HEK293 (cell line): ENCODE results near the gene STC2.

Experiments
- CTCF ChIA-PET: fragments of 350-600 bp; formaldehyde crosslinking; extraction: SDS; loops from one replicate; lab custom pipeline; 2021; ENCODE audit warnings: antibody characterized with exemption; lab: Yijun Ruan, JAX
- POLR2A ChIA-PET: fragments of 300-600 bp; formaldehyde crosslinking; extraction: SDS; loops from one replicate; lab custom pipeline; 2020; ENCODE audit warnings: antibody characterized with exemption, inconsistent platforms; lab: Yijun Ruan, JAX
- H3K27ac ChIP-seq: fragments of 200-500 bp; sonication (Bioruptor generic); 2 replicates; pipeline ENCODE4 v1.5.1; 2014; ENCODE audit warnings: low read depth, low read length, control low read depth, inconsistent platforms; ENCODE audit errors: extremely low read depth
- H3K36me3 ChIP-seq, 2 experiments: fragments of 200-500 bp in 1 of 2; sonication (Bioruptor generic) in 1 of 2; 1 replicate in 1 of 2; 2 replicates in 1 of 2; pipeline ENCODE4 v1.5.1; 2014 to 2017; ENCODE audit warnings: inconsistent platforms in 2 of 2, low read length in 2 of 2; ENCODE audit not compliant: control insufficient read depth in 2 of 2, insufficient read depth in 1 of 2
- H3K4me1 ChIP-seq: fragments of 200-500 bp; sonication (Bioruptor generic); 2 replicates; pipeline ENCODE4 v1.5.1; 2014; ENCODE audit warnings: mild to moderate bottlenecking, low read length, inconsistent platforms; ENCODE audit not compliant: control insufficient read depth, insufficient read depth
- H3K4me3 ChIP-seq: 2 replicates; pipeline ENCODE4 v1.5.1; 2011; ENCODE audit warnings: low read depth, mild to moderate bottlenecking, control low read depth, low read length, moderate library complexity
- H3K9me3 ChIP-seq: fragments of 200-500 bp; sonication (Bioruptor generic); 2 replicates; pipeline ENCODE4 v1.5.1; 2014; ENCODE audit warnings: low read depth, low read length, inconsistent platforms; ENCODE audit not compliant: control insufficient read depth, insufficient read depth
- GLIS1 ChIP-seq: fragments of 450-650 bp; formaldehyde crosslinking; IDR thresholded peaks from 2 replicates; pipeline ENCODE4 v1.5.1; 2016; ENCODE audit warnings: missing biosample characterization, missing genetic modification characterization
- SETDB1 ChIP-seq: IDR thresholded peaks from one replicate; pipeline ENCODE4 v1.6.1; 2017; ENCODE audit warnings: mild to moderate bottlenecking, low read length, moderate library complexity, mixed read lengths; ENCODE audit not compliant: insufficient read length
- SP7 ChIP-seq: fragments of 450-650 bp; formaldehyde crosslinking; IDR thresholded peaks from 2 replicates; pipeline ENCODE4 v1.5.1; 2016; ENCODE audit warnings: missing biosample characterization, missing genetic modification characterization
- ZBTB49 ChIP-seq: fragments of 450-650 bp; formaldehyde crosslinking; IDR thresholded peaks from 2 replicates; pipeline ENCODE4 v1.5.1; 2016; ENCODE audit warnings: missing biosample characterization, missing genetic modification characterization, low read depth
- ZFP3 ChIP-seq: fragments of 450-650 bp; formaldehyde crosslinking; IDR thresholded peaks from 2 replicates; pipeline ENCODE4 v1.5.1; 2016; ENCODE audit warnings: low read depth, missing biosample characterization, missing genetic modification characterization
- ZNF24 ChIP-seq: fragments of 450-650 bp; formaldehyde crosslinking; IDR thresholded peaks from 2 replicates; pipeline ENCODE4 v1.5.1; 2016; ENCODE audit warnings: missing biosample characterization, missing genetic modification characterization
- ZNF48 ChIP-seq: fragments of 450-650 bp; formaldehyde crosslinking; IDR thresholded peaks from 2 replicates; pipeline ENCODE4 v1.5.1; 2016; ENCODE audit warnings: missing biosample characterization, missing genetic modification characterization
- ZNF560 ChIP-seq: fragments of 450-650 bp; formaldehyde crosslinking; IDR thresholded peaks from 2 replicates; pipeline ENCODE4 v1.5.1; 2017; ENCODE audit warnings: missing biosample characterization, missing genetic modification characterization, borderline replicate concordance
- ZNF776 ChIP-seq: fragments of 450-650 bp; formaldehyde crosslinking; IDR thresholded peaks from 2 replicates; pipeline ENCODE4 v1.5.0; 2017; ENCODE audit warnings: missing biosample characterization, missing genetic modification characterization, borderline replicate concordance
- ZSCAN16 ChIP-seq: fragments of 450-650 bp; formaldehyde crosslinking; IDR thresholded peaks from 2 replicates; pipeline ENCODE4 v1.5.1; 2016; ENCODE audit warnings: missing biosample characterization, missing genetic modification characterization
- ZSCAN23 ChIP-seq: fragments of 450-650 bp; formaldehyde crosslinking; IDR thresholded peaks from 2 replicates; pipeline ENCODE4 v1.5.1; 2016; ENCODE audit warnings: missing biosample characterization, missing genetic modification characterization
- TF ChIP-seq, protein P1 (sequence below): fragments of 450-650 bp; formaldehyde crosslinking; IDR thresholded peaks from 2 replicates; pipeline ENCODE4 v1.5.1; 2017; ENCODE audit warnings: missing biosample characterization, missing genetic modification characterization
- TF ChIP-seq, protein P2 (sequence below): fragments of 450-650 bp; formaldehyde crosslinking; IDR thresholded peaks from 2 replicates; pipeline ENCODE4 v1.5.1; 2016; ENCODE audit warnings: missing biosample characterization, missing genetic modification characterization
- TF ChIP-seq, protein P3 (sequence below): fragments of 450-650 bp; formaldehyde crosslinking; IDR thresholded peaks from 2 replicates; pipeline ENCODE4 v1.5.1; 2017; ENCODE audit warnings: missing biosample characterization, missing genetic modification characterization
- TF ChIP-seq, protein P4 (sequence below): fragments of 450-650 bp; formaldehyde crosslinking; IDR thresholded peaks from 2 replicates; pipeline ENCODE4 v1.5.1; 2016; ENCODE audit warnings: missing biosample characterization, missing genetic modification characterization
- TF ChIP-seq, protein P5 (sequence below): fragments of 450-650 bp; formaldehyde crosslinking; IDR thresholded peaks from 2 replicates; pipeline ENCODE4 v1.5.1; 2016; ENCODE audit warnings: missing biosample characterization, missing genetic modification characterization
- TF ChIP-seq, protein P6 (sequence below): sonication (generic); formaldehyde crosslinking; IDR thresholded peaks from 2 replicates; pipeline ENCODE4 v1.8.1; 2022; ENCODE audit warnings: mild to moderate bottlenecking, moderate library complexity, missing genetic modification reagents

STC2 gene

DNA sequence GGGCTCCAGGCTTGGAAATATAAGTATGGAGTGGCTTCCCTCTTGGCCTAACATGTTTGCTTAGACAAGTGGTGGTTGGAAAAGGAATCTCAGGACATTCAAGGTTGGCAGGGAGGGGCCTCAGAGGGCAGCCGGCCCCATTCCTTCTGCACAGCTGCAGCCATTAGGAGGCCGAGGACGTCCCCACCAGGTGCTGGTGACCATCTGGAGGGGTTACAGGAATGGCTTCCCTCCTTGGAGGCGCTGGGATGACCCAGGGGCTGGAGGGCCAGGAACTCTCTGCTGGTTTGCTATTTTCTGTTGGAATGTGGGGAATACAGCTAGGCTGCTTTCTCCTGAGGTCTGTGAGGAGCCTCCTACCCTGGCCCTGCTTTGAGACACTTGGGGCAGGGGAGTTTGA lies 18.5 kb downstream of the STC2 start (continued):
- TF ChIP-seq, protein P1, sequence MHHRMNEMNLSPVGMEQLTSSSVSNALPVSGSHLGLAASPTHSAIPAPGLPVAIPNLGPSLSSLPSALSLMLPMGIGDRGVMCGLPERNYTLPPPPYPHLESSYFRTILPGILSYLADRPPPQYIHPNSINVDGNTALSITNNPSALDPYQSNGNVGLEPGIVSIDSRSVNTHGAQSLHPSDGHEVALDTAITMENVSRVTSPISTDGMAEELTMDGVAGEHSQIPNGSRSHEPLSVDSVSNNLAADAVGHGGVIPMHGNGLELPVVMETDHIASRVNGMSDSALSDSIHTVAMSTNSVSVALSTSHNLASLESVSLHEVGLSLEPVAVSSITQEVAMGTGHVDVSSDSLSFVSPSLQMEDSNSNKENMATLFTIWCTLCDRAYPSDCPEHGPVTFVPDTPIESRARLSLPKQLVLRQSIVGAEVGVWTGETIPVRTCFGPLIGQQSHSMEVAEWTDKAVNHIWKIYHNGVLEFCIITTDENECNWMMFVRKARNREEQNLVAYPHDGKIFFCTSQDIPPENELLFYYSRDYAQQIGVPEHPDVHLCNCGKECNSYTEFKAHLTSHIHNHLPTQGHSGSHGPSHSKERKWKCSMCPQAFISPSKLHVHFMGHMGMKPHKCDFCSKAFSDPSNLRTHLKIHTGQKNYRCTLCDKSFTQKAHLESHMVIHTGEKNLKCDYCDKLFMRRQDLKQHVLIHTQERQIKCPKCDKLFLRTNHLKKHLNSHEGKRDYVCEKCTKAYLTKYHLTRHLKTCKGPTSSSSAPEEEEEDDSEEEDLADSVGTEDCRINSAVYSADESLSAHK (tag by site-specific recombination), result no peak
- TF ChIP-seq ZSCAN16 (tag by site-specific recombination), result no peak

GRCh38 chr5:173308226-173308625 lies 20.0 kb downstream of the STC2 start:
- H3K4me3 ChIP-seq, result no peak overlapping the region
- no peaks in the 10 kb centered on the region for H3K9me3 ChIP-seq
- TF ChIP-seq ZBTB49 (tag by site-specific recombination), result no peak
- no peak for TF ChIP-seq SP7 (tag by site-specific recombination)
- TF ChIP-seq, protein P2, sequence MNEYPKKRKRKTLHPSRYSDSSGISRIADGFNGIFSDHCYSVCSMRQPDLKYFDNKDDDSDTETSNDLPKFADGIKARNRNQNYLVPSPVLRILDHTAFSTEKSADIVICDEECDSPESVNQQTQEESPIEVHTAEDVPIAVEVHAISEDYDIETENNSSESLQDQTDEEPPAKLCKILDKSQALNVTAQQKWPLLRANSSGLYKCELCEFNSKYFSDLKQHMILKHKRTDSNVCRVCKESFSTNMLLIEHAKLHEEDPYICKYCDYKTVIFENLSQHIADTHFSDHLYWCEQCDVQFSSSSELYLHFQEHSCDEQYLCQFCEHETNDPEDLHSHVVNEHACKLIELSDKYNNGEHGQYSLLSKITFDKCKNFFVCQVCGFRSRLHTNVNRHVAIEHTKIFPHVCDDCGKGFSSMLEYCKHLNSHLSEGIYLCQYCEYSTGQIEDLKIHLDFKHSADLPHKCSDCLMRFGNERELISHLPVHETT, result no peak
- TF ChIP-seq, protein P3, sequence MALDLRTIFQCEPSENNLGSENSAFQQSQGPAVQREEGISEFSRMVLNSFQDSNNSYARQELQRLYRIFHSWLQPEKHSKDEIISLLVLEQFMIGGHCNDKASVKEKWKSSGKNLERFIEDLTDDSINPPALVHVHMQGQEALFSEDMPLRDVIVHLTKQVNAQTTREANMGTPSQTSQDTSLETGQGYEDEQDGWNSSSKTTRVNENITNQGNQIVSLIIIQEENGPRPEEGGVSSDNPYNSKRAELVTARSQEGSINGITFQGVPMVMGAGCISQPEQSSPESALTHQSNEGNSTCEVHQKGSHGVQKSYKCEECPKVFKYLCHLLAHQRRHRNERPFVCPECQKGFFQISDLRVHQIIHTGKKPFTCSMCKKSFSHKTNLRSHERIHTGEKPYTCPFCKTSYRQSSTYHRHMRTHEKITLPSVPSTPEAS (tag by site-specific recombination), result no peak
- no peak for TF ChIP-seq ZNF560 (tag by site-specific recombination)
- TF ChIP-seq, protein P4, sequence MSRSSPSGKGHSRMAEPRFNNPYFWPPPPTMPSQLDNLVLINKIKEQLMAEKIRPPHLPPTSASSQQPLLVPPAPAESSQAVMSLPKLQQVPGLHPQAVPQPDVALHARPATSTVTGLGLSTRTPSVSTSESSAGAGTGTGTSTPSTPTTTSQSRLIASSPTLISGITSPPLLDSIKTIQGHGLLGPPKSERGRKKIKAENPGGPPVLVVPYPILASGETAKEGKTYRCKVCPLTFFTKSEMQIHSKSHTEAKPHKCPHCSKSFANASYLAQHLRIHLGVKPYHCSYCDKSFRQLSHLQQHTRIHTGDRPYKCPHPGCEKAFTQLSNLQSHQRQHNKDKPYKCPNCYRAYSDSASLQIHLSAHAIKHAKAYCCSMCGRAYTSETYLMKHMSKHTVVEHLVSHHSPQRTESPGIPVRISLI (tag by site-specific recombination), result no peak
- TF ChIP-seq, all 188 proteins: peak for 0
- Histone ChIP-seq H3K36me3 (no peaks in the 10 kb centered on the region), H3K27ac (no peak overlapping the region), H3K4me1 (peaks cover 5% of the 10 kb centered on the region; the same call in 1 of the 2 replicates)
- POLR2A ChIA-PET, result no interaction called here
- CTCF ChIA-PET, result no interaction called here

GRCh38 chr5:173307695-173308094 lies 20.5 kb downstream of the STC2 start:
- TF ChIP-seq SETDB1 (peak; percentile 69), ZNF24 (tag by site-specific recombination) (no peak)
- Histone ChIP-seq H3K4me3 (no peak overlapping the region), H3K9me3 (no peaks in the 10 kb centered on the region), H3K27ac (no peak overlapping the region), H3K4me1 (peaks cover 8% of the 10 kb centered on the region), H3K36me3 (no peaks in the 10 kb centered on the region)
- CTCF ChIA-PET, result no interaction called here
- POLR2A ChIA-PET, result no interaction called here

DNA sequence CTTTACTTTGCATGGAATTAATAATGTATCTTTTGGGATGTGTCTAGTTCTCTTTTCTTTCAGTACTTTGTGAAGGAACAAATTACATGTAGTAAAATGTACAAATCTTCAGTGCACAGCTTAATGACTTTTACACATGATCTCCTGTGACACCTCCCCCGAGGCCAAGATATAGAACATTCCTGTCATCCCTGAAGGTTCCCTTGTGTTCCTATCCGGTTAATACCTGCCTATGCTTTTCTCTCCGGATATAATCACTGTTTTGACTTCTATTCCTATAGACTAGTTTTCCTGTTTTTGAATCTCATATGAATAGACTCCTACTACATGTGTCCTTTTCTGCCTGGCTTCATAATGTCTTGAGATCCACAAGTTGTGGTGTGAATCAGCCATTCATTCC lies 21.5 kb downstream of the STC2 start:
- peaks cover 13% of the 10 kb centered on the region for H3K4me1 ChIP-seq
- POLR2A ChIA-PET, result interaction anchor here (2.6 to 5.3 kb wide), 2 partner anchors 9 to 22 kb away, joined by 11 to 41 read pairs; partner anchors contain the start of gene STC2
- no peak overlapping the region for H3K4me3 ChIP-seq
- CTCF ChIA-PET, result interaction anchor here (5.5 kb wide), 1 partner anchor 25 kb away, joined by 33 read pairs; no protein-coding TSS in a partner anchor
- no peaks in the 10 kb centered on the region for H3K36me3 ChIP-seq
- H3K9me3 ChIP-seq, result no peaks in the 10 kb centered on the region
- no peak overlapping the region for H3K27ac ChIP-seq
- TF ChIP-seq, protein P5, sequence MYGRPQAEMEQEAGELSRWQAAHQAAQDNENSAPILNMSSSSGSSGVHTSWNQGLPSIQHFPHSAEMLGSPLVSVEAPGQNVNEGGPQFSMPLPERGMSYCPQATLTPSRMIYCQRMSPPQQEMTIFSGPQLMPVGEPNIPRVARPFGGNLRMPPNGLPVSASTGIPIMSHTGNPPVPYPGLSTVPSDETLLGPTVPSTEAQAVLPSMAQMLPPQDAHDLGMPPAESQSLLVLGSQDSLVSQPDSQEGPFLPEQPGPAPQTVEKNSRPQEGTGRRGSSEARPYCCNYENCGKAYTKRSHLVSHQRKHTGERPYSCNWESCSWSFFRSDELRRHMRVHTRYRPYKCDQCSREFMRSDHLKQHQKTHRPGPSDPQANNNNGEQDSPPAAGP, result no peak
- TF ChIP-seq GLIS1 (tag by site-specific recombination), result no peak
- TF ChIP-seq ZNF776, result no peak
- TF ChIP-seq, protein P6, sequence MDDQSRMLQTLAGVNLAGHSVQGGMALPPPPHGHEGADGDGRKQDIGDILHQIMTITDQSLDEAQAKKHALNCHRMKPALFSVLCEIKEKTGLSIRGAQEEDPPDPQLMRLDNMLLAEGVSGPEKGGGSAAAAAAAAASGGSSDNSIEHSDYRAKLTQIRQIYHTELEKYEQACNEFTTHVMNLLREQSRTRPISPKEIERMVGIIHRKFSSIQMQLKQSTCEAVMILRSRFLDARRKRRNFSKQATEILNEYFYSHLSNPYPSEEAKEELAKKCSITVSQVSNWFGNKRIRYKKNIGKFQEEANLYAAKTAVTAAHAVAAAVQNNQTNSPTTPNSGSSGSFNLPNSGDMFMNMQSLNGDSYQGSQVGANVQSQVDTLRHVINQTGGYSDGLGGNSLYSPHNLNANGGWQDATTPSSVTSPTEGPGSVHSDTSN (CRISPR knock-in tag), result no peak
- TF ChIP-seq, protein P4 (tag by site-specific recombination), result no peak
- no peak for TF ChIP-seq ZSCAN23 (tag by site-specific recombination)
- TF ChIP-seq ZNF48, result no peak
- no peak for TF ChIP-seq ZFP3 (tag by site-specific recombination)
